ENCODE results near the gene OTOP2. TPM values are rescaled to one million over a fixed set of nuclear protein-coding genes. Genes with fewer than 3 reads are reported as not detected.
A peak's percentile ranks its signal among the peaks of the same experiment; 100 is the strongest.

Gene OTOP2
- total and polyA plus RNA-seq, 7 donors, result not detected

GRCh38 chr17:74970395-74970794 is 46.3 kb downstream of the OTOP2 start:
- no peak overlapping the region for H3K27ac ChIP-seq
- intact Hi-C loops (cut with DNase I), result no loop called here
- H3K9me3 ChIP-seq, result no peaks in the 10 kb centered on the region
- peaks cover 0 to 36% (median 9%) of the 10 kb centered on the region in 3 donors for H3K27me3 ChIP-seq (ENCODE audit: insufficient read depth in 3 of 3, low read length in 2 of 3)
- H3K4me1 ChIP-seq, result no peaks in the 10 kb centered on the region
- no peak for TF ChIP-seq CTCF (IDR thresholded peaks at IDR 0.05)
- no peaks in the 10 kb centered on the region for H3K36me3 ChIP-seq (ENCODE audit: insufficient read depth in 1 of 2, low read depth in 1 of 2)
- WGBS, 3 donors, result 83 to 85% (median 83%) methylated on average over 3 of the region's 3 CpGs
- ATAC-seq (no peak), DNase-seq (no peak)
- peak overlapping the region; percentile 68 for H3K4me3 ChIP-seq

- H3K9me3 ChIP-seq, result no peaks in the 10 kb centered on the region
- DNase-seq (no peak), ATAC-seq (no peak)
- H3K4me1 ChIP-seq, result no peaks in the 10 kb centered on the region
- 82 to 84% (median 83%) methylated on average over 8 of the region's 8 CpGs for WGBS, 3 donors
- H3K27me3 ChIP-seq (ENCODE audit: insufficient read depth in 3 of 3, low read length in 2 of 3), result peaks cover 0 to 36% (median 9%) of the 10 kb centered on the region in 3 donors
- no peak overlapping the region for H3K27ac ChIP-seq
- no peaks in the 10 kb centered on the region for H3K36me3 ChIP-seq (ENCODE audit: insufficient read depth in 1 of 2, low read depth in 1 of 2)
- no peak for TF ChIP-seq CTCF (IDR thresholded peaks at IDR 0.05)
- intact Hi-C loops (cut with DNase I), result no loop called here
- H3K4me3 ChIP-seq, result peak overlapping the region; percentile 68
Observed at GRCh38 chr17:74971069-74971841, 47.2 kb downstream of the OTOP2 start.

- H3K27ac ChIP-seq, result no peak overlapping the region
- intact Hi-C loops (cut with DNase I), result no loop called here
Observed at GRCh38 chr17:74971842-74972106, 47.7 kb downstream of the OTOP2 start.

GRCh38 chr17:74972107-74972972 is 48.3 kb downstream of the OTOP2 start, which contains the start of gene HID1:
TSS of gene HID1 (minus strand) at chr17:74972759. CDS start at chr17:74972656, 103 bp downstream.
- no peaks in the 10 kb centered on the region for H3K9me3 ChIP-seq
- H3K4me3 ChIP-seq, result peak within 1 kb of the TSS; percentile 68
- H3K36me3 ChIP-seq (ENCODE audit: insufficient read depth in 1 of 2, low read depth in 1 of 2), result no peaks in the 10 kb centered on the region
- H3K27me3 ChIP-seq (ENCODE audit: insufficient read depth in 3 of 3, low read length in 2 of 3), result peaks cover 0 to 36% (median 9%) of the 10 kb centered on the region in 3 donors
- ATAC-seq, result peak; percentile 63 to 84 (median 72)
- H3K4me1 ChIP-seq, result no peaks in the 10 kb centered on the region
- peak; percentile 61 to 68 for DNase-seq
- TF ChIP-seq CTCF (IDR thresholded peaks at IDR 0.05), result no peak
- 1 to 4% (median 2%) methylated on average over 43 to 95 of the region's 95 CpGs for WGBS, 3 donors
- H3K27ac ChIP-seq, result no peak within 1 kb of the TSS
- intact Hi-C loops (cut with DNase I), result no loop called here

More at GRCh38 chr17:74971842-74972106, 47.7 kb downstream of the OTOP2 start:
- peaks cover 0 to 36% (median 9%) of the 10 kb centered on the region in 3 donors for H3K27me3 ChIP-seq (ENCODE audit: insufficient read depth in 3 of 3, low read length in 2 of 3)
- no peak for TF ChIP-seq CTCF (IDR thresholded peaks at IDR 0.05)
- no peaks in the 10 kb centered on the region for H3K4me1 ChIP-seq
- H3K9me3 ChIP-seq, result no peaks in the 10 kb centered on the region
- ATAC-seq, result peak in 1 of 4 donors; percentile 28
- peak overlapping the region; percentile 68 for H3K4me3 ChIP-seq
- 22 to 43% (median 23%) methylated on average over 8 to 9 of the region's 9 CpGs for WGBS, 3 donors
- DNase-seq, result no peak
- no peaks in the 10 kb centered on the region for H3K36me3 ChIP-seq (ENCODE audit: insufficient read depth in 1 of 2, low read depth in 1 of 2)

All from psoas muscle (tissue), 8 donors.